GM12875 (cell line): ENCODE measurements around the gene MYO3B.
"Not testable (repeated sequence)": the region's sequence is repeated elsewhere in the genome, so short reads cannot be mapped to it uniquely, and the experiment has no call there.

Experiments used
- H3K4me3 ChIP-seq: one replicate; pipeline ENCODE4 v1.5.1; 2011; ENCODE audit warnings: low read depth, low read length, control low read depth
- TF ChIP-seq, protein P1 (sequence below): IDR thresholded peaks from 2 replicates; pipeline ENCODE4 v1.5.1; 2011; ENCODE audit warnings: low read depth, mild to moderate bottlenecking, control low read depth, inconsistent platforms, low read length, moderate library complexity, borderline replicate concordance; ENCODE audit not compliant: insufficient read depth

MYO3B gene

DNA sequence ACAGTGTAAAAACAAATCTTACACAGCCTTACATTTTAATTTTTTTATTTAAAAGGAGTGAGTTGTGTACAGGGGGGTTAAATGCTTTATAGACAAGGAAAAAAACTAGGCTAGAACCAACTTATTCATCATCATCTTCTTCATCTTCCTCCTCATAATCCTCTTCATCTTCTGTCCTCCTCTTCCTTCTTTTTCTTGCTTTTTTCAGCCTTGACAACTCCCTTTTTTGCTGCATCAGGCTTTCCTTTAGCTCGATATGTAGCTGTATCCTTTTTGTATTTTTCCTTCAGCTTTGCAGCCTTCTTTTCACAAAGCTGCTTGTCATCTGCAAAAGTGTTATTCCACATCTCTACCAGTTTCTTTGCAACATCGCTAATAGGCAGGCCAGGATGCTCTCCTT lies 423.5 kb downstream of the MYO3B start:
- H3K4me3 ChIP-seq, result no peak overlapping the region
- TF ChIP-seq, protein P1, sequence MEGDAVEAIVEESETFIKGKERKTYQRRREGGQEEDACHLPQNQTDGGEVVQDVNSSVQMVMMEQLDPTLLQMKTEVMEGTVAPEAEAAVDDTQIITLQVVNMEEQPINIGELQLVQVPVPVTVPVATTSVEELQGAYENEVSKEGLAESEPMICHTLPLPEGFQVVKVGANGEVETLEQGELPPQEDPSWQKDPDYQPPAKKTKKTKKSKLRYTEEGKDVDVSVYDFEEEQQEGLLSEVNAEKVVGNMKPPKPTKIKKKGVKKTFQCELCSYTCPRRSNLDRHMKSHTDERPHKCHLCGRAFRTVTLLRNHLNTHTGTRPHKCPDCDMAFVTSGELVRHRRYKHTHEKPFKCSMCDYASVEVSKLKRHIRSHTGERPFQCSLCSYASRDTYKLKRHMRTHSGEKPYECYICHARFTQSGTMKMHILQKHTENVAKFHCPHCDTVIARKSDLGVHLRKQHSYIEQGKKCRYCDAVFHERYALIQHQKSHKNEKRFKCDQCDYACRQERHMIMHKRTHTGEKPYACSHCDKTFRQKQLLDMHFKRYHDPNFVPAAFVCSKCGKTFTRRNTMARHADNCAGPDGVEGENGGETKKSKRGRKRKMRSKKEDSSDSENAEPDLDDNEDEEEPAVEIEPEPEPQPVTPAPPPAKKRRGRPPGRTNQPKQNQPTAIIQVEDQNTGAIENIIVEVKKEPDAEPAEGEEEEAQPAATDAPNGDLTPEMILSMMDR, result no peak

DNA sequence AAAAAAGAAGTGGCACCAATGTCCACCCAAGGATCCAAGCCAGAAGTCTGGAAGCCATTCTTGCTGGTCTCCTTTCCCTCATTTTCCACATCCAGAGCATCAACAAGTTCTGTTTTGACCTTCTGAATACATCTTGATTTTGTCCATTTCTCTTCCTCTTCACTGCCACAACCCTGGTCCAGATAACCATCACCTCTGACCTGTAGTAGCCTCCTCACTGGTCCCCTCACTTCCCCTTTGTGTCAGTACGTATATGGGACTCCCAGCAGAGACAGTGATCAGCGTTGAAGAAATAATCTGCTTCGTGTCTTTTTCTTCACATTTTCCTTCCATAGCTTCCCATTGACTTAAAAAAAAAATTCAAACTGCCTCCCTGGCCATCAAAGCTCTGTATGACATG lies 427.9 kb downstream of the MYO3B start:
- TF ChIP-seq, protein P1, result no peak

DNA sequence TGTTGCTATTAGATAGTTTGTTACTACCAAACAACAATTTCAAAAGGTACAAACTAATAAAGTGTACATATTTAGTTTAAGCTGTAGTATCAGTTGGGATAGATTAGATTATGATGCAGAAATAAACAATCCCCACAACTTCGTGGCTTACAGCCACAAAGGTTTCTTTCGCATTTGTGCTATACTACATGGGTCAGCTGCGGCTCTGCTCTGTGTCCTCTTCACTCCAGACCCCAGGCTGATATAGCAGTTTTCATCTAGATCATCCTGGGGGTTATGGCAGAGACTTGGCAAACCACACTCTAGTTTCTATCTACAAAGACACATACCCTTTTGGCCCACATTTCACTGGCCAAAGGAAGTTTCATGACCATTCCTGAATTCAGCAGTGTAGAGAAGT lies 429.2 kb downstream of the MYO3B start:
- no peak overlapping the region for H3K4me3 ChIP-seq
- TF ChIP-seq, protein P1, result no peak

More for the DNA sequence above, 427.9 kb downstream of the MYO3B start:
- no peak overlapping the region for H3K4me3 ChIP-seq

DNA sequence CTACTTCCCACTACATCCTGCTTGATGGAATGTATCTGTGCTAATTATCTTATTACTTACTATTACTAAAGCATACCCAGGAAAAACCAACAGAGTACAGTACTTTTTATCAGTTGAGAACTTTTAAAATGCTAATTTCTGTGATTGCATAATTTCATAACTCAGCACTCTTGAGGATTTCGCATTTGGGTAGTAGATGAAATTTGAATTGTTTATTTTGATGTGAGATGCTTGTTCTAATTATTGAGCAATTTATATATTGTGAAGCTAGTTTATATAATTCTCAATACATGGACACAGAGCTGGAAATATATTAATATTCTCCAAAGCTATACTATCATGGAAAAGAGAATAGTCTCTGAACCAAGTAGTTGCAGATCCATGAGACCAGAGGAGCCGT lies 432.7 kb downstream of the MYO3B start:
- TF ChIP-seq, protein P1, result no peak
- no peak overlapping the region for H3K4me3 ChIP-seq

DNA sequence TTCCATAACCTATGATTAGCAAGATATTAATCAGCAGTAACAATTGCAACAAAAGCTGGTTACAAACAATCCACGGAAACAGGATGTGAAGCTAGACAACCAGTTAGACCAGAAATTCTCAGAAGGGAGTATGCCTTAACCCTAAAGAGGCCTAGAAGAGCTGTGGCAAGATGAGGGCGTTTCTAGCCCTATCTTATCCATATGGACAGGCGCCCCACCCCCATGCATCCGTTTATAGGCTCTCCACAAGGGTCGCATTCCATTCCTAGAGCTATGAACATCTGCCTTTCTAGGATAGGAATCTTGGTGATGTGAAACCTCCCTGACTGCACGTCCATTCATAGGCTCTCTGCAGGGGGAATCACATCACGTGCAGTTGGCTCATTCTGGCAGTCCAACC lies 441.0 kb downstream of the MYO3B start:
- not testable (repeated sequence) for H3K4me3 ChIP-seq

- not testable (repeated sequence) for H3K4me3 ChIP-seq
Observed at GRCh38 chr2:170635094-170635493, 457.1 kb downstream of the MYO3B start.

DNA sequence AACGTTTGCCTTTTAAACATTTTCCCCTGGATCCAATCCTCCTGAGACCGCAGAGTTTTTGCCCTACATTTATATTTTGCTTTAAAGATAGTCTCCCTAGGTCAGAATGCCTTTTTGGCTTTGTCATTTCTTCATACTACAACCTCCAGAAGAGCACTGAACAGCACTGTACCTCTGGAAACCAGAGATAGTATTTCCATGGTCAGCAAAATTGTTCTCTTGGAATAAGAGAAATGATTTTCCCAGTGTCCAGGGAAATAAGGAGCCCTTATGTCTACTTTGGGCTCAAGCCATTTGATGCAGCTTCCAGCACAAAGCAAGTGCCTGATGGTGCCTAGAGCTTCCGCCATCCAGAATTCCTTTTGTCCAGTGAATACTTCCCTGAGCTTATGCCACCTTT lies 461.7 kb downstream of the MYO3B start:
- TF ChIP-seq, protein P1, result no peak
- H3K4me3 ChIP-seq, result no peak overlapping the region

DNA sequence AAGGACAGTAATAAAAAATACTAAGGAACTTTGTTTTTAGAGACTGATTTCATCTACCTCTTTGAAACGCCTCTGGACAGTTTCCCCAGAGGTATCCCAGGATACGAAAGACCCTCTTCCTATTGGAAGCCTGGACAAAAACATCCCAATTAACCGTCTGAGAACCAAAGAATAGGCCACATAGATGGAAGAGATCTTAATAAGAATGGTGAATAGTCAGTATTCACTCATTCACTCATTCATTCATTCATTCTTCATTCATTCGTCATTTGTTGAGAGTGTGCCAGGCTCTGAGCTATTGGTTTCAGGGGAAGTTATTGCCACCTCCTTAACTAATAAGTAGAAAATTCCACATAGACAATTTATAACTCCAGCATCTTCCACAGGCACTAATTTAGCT lies 464.0 kb downstream of the MYO3B start:
- H3K4me3 ChIP-seq, result no peak overlapping the region
- TF ChIP-seq, protein P1, result no peak
